Keratinocyte (primary cell): ENCODE measurements around the gene CD8A. TPM values are rescaled to one million over a fixed set of nuclear protein-coding genes. Genes with fewer than 3 reads are reported as not detected.
A peak's percentile ranks its signal among the peaks of the same experiment; 100 is the strongest.

Experiments used
- DNase-seq: peaks from one replicate; pipeline ENCODE4 v3.0.0-alpha.2; 2011; ENCODE audit warnings: low read depth, missing footprints, low spot score
- FAIRE-seq: peaks from 2 replicates; lab custom pipeline; 2011; peaks lifted over from hg19 to GRCh38; lab: Jason Lieb, UNC
- H2AFZ ChIP-seq: 2 replicates; pipeline ENCODE4 v1.6.0; 2012; ENCODE audit warnings: low read length, control low read depth, inconsistent platforms; ENCODE audit not compliant: control insufficient read depth
- H3K27ac ChIP-seq: 2 replicates; pipeline ENCODE4 v1.5.1; 2011; ENCODE audit warnings: low read length; ENCODE audit not compliant: control insufficient read depth, insufficient read depth
- H3K27me3 ChIP-seq: 3 replicates; pipeline ENCODE4 v1.6.0; 2011; ENCODE audit warnings: low read length; ENCODE audit not compliant: control insufficient read depth, insufficient read depth; ENCODE audit errors: extremely low read depth
- H3K36me3 ChIP-seq, 2 experiments: 2 replicates in 1 of 2; 3 replicates in 1 of 2; pipeline ENCODE4 v1.5.1; 2011; ENCODE audit warnings: low read length in 2 of 2, mild to moderate bottlenecking in 1 of 2; ENCODE audit not compliant: control insufficient read depth in 2 of 2, insufficient read depth in 2 of 2; ENCODE audit errors: extremely low read depth in 1 of 2
- H3K4me1 ChIP-seq: 3 replicates; pipeline ENCODE4 v1.5.1; 2011; ENCODE audit warnings: low read length; ENCODE audit not compliant: control insufficient read depth, insufficient read depth; ENCODE audit errors: extremely low read depth
- H3K4me2 ChIP-seq: 3 replicates; pipeline ENCODE4 v1.6.0; 2011; ENCODE audit warnings: low read depth, low read length; ENCODE audit not compliant: control insufficient read depth, insufficient read depth; ENCODE audit errors: extremely low read depth
- H3K4me3 ChIP-seq, 3 experiments: fragments of 200-600 bp in 1 of 3; sonication (generic) in 1 of 3; 2 replicates in 2 of 3; 3 replicates in 1 of 3; pipeline ENCODE4 v1.5.1; 2011 to 2016; ENCODE audit warnings: low read length in 3 of 3, mild to moderate bottlenecking in 3 of 3, control low read depth in 2 of 3, inconsistent platforms in 1 of 3, low read depth in 1 of 3, mixed read lengths in 1 of 3, mixed run types in 1 of 3, moderate library complexity in 1 of 3; ENCODE audit not compliant: control insufficient read depth in 2 of 3, insufficient read depth in 2 of 3; ENCODE audit errors: extremely low read depth in 1 of 3
- H3K79me2 ChIP-seq: 2 replicates; pipeline ENCODE4 v1.6.0; 2012; ENCODE audit warnings: low read length; ENCODE audit not compliant: control insufficient read depth, insufficient read depth
- H3K9ac ChIP-seq: 3 replicates; pipeline ENCODE4 v1.6.0; 2011; ENCODE audit warnings: low read length; ENCODE audit not compliant: control insufficient read depth, insufficient read depth; ENCODE audit errors: extremely low read depth
- H3K9me1 ChIP-seq: 3 replicates; pipeline ENCODE4 v1.6.0; 2011; ENCODE audit warnings: low read length; ENCODE audit not compliant: control insufficient read depth, insufficient read depth; ENCODE audit errors: extremely low read depth
- H3K9me3 ChIP-seq: 2 replicates; pipeline ENCODE4 v1.5.1; 2012; ENCODE audit warnings: low read depth, low read length; ENCODE audit not compliant: control insufficient read depth
- H4K20me1 ChIP-seq: 3 replicates; pipeline ENCODE4 v1.6.0; 2011; ENCODE audit warnings: low read length; ENCODE audit not compliant: control insufficient read depth, insufficient read depth; ENCODE audit errors: extremely low read depth
- CTCF ChIP-seq, 3 experiments: IDR thresholded peaks in 1 of 3; conservative IDR thresholded peaks in 1 of 3; optimal IDR thresholded peaks in 1 of 3; 2 replicates in 2 of 3; 3 replicates in 1 of 3; pipeline versions ENCODE3 to v1.5.1; 2011; ENCODE audit warnings: low read length in 3 of 3, mild to moderate bottlenecking in 3 of 3, moderate library complexity in 2 of 3, control low read depth in 1 of 3, inconsistent platforms in 1 of 3; ENCODE audit not compliant: insufficient read depth in 2 of 3; ENCODE audit errors: extremely low read depth in 1 of 3
- EZH2 ChIP-seq: IDR thresholded peaks from one replicate; pipeline ENCODE4 v1.6.1; 2012; ENCODE audit warnings: inconsistent platforms, mild to moderate bottlenecking, low read length, moderate library complexity
- dilution Hi-C: fragments of 300-500 bp; cut with MboI; formaldehyde crosslinking; loops from one replicate; pipeline ENCODE4 v1.7.0; 2020; ENCODE audit warnings: low sequenced_read_pairs; ENCODE audit not compliant: extremely low pct_ligation_motif_present
- polyA plus RNA-seq, 5 experiments: library from polyadenylated mRNA; depleted of rRNA in 3 of 5; stranded (reverse) in 3 of 5; stranded (forward) in 1 of 5; unstranded in 1 of 5; fragments of >200 nt; gene quantifications; 1 replicate in 1 of 5; 2 replicates in 3 of 5; 3 replicates in 1 of 5; pipeline versions ENCODE4 v1.2.1 to v1.2.3, GENCODE V29; 2011 to 2012; ENCODE audit warnings: missing spikeins in 2 of 5, low read depth in 1 of 5, low replicate concordance in 1 of 5

The CD8A gene
- polyA plus RNA-seq, 1 donor (not counting 4 experiments of a cell fraction or from before 2014, with no cell fraction given): 0.10 TPM

GRCh38 chr2:86788881-86789686 is 1.6 kb downstream of the CD8A start:
- Histone ChIP-seq H3K9me3 (no peaks in the 10 kb centered on the region), H3K9me1 (no peaks in the 10 kb centered on the region), H3K4me2 (peak overlapping the region; percentile 32), H3K27ac (no peak overlapping the region), H3K4me1 (no peaks in the 10 kb centered on the region), H3K27me3 (peaks cover 63% of the 10 kb centered on the region), H3K4me3 (peak overlapping the region in 1 of 3 experiments; percentile 43), H3K36me3 (no peaks in the 10 kb centered on the region), H3K9ac (no peak overlapping the region), H2AFZ (peak overlapping the region; percentile 15), H3K79me2 (no peaks in the 10 kb centered on the region), H4K20me1 (peaks cover 2% of the 10 kb centered on the region)
- DNase-seq: no peak
- no peak for FAIRE-seq
- peak; percentile 89 for TF ChIP-seq EZH2
- TF ChIP-seq CTCF (optimal IDR thresholded peaks at IDR 0.05 in 1 of 3, IDR thresholded peaks at IDR 0.05 in 1 of 3, conservative IDR thresholded peaks at IDR 0.05 in 1 of 3; ENCODE audit: extremely low read depth in 1 of 3, insufficient read depth in 2 of 3, low read length in 3 of 3): no peak
- dilution Hi-C loops: no loop called here

GRCh38 chr2:86788165-86788564 is 2.5 kb downstream of the CD8A start:
- Histone ChIP-seq H3K9ac (no peak overlapping the region), H3K27ac (no peak overlapping the region), H3K4me1 (no peaks in the 10 kb centered on the region), H3K79me2 (no peaks in the 10 kb centered on the region), H3K9me1 (no peaks in the 10 kb centered on the region), H3K36me3 (no peaks in the 10 kb centered on the region), H3K9me3 (no peaks in the 10 kb centered on the region), H3K4me2 (no peak overlapping the region), H3K4me3 (no peak overlapping the region), H4K20me1 (peaks cover 2% of the 10 kb centered on the region), H3K27me3 (peaks cover 58% of the 10 kb centered on the region), H2AFZ (no peak overlapping the region)
- TF ChIP-seq EZH2 (no peak), CTCF (optimal IDR thresholded peaks at IDR 0.05 in 1 of 3, IDR thresholded peaks at IDR 0.05 in 1 of 3, conservative IDR thresholded peaks at IDR 0.05 in 1 of 3; ENCODE audit: extremely low read depth in 1 of 3, insufficient read depth in 2 of 3, low read length in 3 of 3) (no peak)
- dilution Hi-C loops: no loop called here
- FAIRE-seq: no peak
- DNase-seq: no peak
